K562 (cell line): ENCODE results near the gene BNIP2. TPM values are rescaled to one million over a fixed set of nuclear protein-coding genes. Genes with fewer than 3 reads are reported as not detected.

Experiments used
- ATF7 ChIP-seq: fragments of 450-650 bp; IDR thresholded peaks from 2 replicates; pipeline ENCODE4 v1.7.1; 2014; ENCODE audit warnings: mild to moderate bottlenecking, moderate library complexity
- GABPA ChIP-seq: fragments of 200-800 bp; sonication (Bioruptor generic); conservative IDR thresholded peaks from 2 replicates; pipeline ENCODE4 v1.6.1; 2016; ENCODE audit warnings: low read depth, missing genetic modification characterization, missing compliant biosample characterization
- MCM3 ChIP-seq: fragments of 450-650 bp; IDR thresholded peaks from 2 replicates; pipeline ENCODE4 v1.6.1; 2016
- MTA1 ChIP-seq: fragments of 450-650 bp; IDR thresholded peaks from 2 replicates; pipeline ENCODE4 v1.6.1; 2017; ENCODE audit warnings: borderline replicate concordance
- MTA3 ChIP-seq: fragments of 450-650 bp; formaldehyde crosslinking; IDR thresholded peaks from 2 replicates; pipeline ENCODE4 v1.6.1; 2017; ENCODE audit warnings: mild to moderate bottlenecking, borderline replicate concordance
- NR3C1 ChIP-seq: sonication (generic); formaldehyde crosslinking; IDR thresholded peaks from 2 replicates; pipeline ENCODE4 v1.8.1; 2022; ENCODE audit warnings: missing genetic modification reagents
- RB1 ChIP-seq: fragments of 450-650 bp; IDR thresholded peaks from 2 replicates; pipeline ENCODE4 v1.6.1; 2017; ENCODE audit warnings: low read depth, mild to moderate bottlenecking
- XRCC4 ChIP-seq: IDR thresholded peaks from one replicate; pipeline ENCODE4 v1.6.1; 2011; ENCODE audit not compliant: insufficient read depth, insufficient read length; ENCODE audit errors: extremely low read depth
- polyA plus RNA-seq, 8 experiments: library from polyadenylated mRNA; depleted of rRNA in 4 of 8; stranded (reverse) in 5 of 8; unstranded in 3 of 8; fragments of >200 nt; fragmentation: Nextera tagmentation in 2 of 8; fragmentation: Illumina TruSeq in 1 of 8; extraction: Ambion mirVana in 2 of 8; extraction: Trizol in 1 of 8; gene quantifications; 2 replicates each; pipeline versions ENCODE4 v1.2.1 to v1.2.3, GENCODE V29; 2011 to 2014; ENCODE audit warnings: inconsistent platforms in 1 of 8, missing spikeins in 1 of 8
- total RNA-seq, 7 experiments: library from RNA; depleted of rRNA in 6 of 7; stranded (reverse); fragments of >200 nt in 6 of 7; fragmentation: Illumina TruSeq in 2 of 7; extraction: Trizol in 2 of 7; gene quantifications; 2 replicates each; pipeline versions ENCODE4 v1.2.1 to v1.2.3, GENCODE V29; 2011 to 2021; ENCODE audit warnings: low replicate concordance in 1 of 7
- TF ChIP-seq, protein P1 (sequence below): sonication (generic); formaldehyde crosslinking; IDR thresholded peaks from 2 replicates; pipeline ENCODE4 v1.8.1; 2022; ENCODE audit warnings: missing genetic modification reagents
- TF ChIP-seq, protein P2 (sequence below): IDR thresholded peaks from 2 replicates; pipeline ENCODE4 v1.6.1; 2014; ENCODE audit warnings: antibody characterized with exemption
- TF ChIP-seq, protein P3 (sequence below): sonication (generic); formaldehyde crosslinking; IDR thresholded peaks from 2 replicates; pipeline ENCODE4 v1.8.1; 2023; ENCODE audit warnings: mild to moderate bottlenecking, missing genetic modification reagents
- TF ChIP-seq, protein P4 (sequence below): fragments of 250-450 bp; sonication (Bioruptor Pico); IDR thresholded peaks from 2 replicates; pipeline ENCODE4 v1.4.0; 2020; ENCODE audit warnings: borderline replicate concordance
- TF ChIP-seq, protein P5 (sequence below): fragments of 250-450 bp; sonication (Bioruptor Pico); IDR thresholded peaks from 2 replicates; pipeline ENCODE4 v1.4.0; 2020; ENCODE audit warnings: mild to moderate bottlenecking, moderate library complexity
- TF ChIP-seq, protein P6 (sequence below): fragments of 200-400 bp; formaldehyde crosslinking; IDR thresholded peaks from 2 replicates; pipeline ENCODE4 v1.6.1; 2017; ENCODE audit warnings: mild to moderate bottlenecking, low read depth, low read length, moderate library complexity

BNIP2 gene
- total and polyA plus RNA-seq, 9 of the 15 experiments (the other 6 are each of a cell fraction or from before 2014, with no cell fraction given), result 19.6 to 88.0 (median 52.5) TPM

DNA sequence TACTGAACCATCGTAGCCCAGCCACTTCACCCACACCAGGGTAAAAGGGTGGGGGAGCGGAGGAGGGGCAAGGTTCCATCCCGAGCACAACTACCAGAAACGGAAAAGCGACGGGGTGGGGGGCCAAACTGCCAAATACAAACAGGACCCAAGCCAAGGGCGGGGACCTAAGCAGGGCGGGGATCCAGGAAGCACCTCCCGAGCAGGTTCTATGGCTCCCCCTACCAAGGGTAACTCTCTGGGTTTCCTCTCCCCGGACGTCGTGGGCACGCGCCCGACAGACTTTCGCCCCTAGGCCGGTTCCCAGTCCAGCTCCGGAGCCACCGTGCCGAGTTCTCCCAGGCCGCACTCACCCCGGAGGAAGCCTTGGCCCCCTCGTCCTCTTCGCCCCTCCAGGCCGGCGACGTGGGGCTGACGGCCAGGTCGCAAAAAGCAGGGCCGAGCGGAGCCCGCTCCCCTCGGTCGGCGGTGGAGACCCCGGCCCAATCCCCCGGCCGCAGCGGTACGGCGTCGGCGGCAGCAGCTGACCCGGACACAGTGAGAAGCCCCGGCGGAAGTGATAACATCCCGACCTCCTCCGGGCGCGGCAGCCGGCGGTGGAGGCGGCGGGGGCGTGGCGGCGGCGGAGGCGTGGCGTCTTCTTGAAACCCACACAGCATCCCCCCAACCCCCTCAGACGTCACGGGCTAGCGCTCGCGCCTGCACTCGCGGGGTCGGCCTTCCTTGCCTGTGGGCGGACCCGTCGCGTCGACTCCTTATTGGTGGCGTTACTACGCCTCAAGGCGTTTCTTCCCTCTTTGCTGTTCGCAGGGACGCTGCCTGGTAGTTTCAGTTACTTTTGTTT lies at the start of gene BNIP2 (continued):
- TF ChIP-seq MTA1 (no peak), RB1 (0 out of 2 replicates have a peak, but pooled peaks have one; percentile 65), NR3C1 (0 out of 2 replicates have a peak, but pooled peaks have one; percentile 21), MCM3 (no peak), ATF7 (peak; percentile 90), XRCC4 (no peak), GABPA (tag) (peak; percentile 98), MTA3 (peak; percentile 25; the same call in 1 of the 2 replicates)
- TF ChIP-seq, protein P1, sequence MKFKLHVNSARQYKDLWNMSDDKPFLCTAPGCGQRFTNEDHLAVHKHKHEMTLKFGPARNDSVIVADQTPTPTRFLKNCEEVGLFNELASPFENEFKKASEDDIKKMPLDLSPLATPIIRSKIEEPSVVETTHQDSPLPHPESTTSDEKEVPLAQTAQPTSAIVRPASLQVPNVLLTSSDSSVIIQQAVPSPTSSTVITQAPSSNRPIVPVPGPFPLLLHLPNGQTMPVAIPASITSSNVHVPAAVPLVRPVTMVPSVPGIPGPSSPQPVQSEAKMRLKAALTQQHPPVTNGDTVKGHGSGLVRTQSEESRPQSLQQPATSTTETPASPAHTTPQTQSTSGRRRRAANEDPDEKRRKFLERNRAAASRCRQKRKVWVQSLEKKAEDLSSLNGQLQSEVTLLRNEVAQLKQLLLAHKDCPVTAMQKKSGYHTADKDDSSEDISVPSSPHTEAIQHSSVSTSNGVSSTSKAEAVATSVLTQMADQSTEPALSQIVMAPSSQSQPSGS (CRISPR knock-in tag), result no peak
- TF ChIP-seq, protein P2, sequence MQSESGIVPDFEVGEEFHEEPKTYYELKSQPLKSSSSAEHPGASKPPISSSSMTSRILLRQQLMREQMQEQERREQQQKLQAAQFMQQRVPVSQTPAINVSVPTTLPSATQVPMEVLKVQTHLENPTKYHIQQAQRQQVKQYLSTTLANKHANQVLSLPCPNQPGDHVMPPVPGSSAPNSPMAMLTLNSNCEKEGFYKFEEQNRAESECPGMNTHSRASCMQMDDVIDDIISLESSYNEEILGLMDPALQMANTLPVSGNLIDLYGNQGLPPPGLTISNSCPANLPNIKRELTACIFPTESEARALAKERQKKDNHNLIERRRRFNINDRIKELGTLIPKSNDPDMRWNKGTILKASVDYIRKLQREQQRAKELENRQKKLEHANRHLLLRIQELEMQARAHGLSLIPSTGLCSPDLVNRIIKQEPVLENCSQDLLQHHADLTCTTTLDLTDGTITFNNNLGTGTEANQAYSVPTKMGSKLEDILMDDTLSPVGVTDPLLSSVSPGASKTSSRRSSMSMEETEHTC, result 0 out of 2 replicates have a peak, but pooled peaks have one; percentile 16
- TF ChIP-seq, protein P3, sequence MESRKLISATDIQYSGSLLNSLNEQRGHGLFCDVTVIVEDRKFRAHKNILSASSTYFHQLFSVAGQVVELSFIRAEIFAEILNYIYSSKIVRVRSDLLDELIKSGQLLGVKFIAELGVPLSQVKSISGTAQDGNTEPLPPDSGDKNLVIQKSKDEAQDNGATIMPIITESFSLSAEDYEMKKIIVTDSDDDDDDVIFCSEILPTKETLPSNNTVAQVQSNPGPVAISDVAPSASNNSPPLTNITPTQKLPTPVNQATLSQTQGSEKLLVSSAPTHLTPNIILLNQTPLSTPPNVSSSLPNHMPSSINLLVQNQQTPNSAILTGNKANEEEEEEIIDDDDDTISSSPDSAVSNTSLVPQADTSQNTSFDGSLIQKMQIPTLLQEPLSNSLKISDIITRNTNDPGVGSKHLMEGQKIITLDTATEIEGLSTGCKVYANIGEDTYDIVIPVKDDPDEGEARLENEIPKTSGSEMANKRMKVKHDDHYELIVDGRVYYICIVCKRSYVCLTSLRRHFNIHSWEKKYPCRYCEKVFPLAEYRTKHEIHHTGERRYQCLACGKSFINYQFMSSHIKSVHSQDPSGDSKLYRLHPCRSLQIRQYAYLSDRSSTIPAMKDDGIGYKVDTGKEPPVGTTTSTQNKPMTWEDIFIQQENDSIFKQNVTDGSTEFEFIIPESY, result no peak
- TF ChIP-seq, protein P4, sequence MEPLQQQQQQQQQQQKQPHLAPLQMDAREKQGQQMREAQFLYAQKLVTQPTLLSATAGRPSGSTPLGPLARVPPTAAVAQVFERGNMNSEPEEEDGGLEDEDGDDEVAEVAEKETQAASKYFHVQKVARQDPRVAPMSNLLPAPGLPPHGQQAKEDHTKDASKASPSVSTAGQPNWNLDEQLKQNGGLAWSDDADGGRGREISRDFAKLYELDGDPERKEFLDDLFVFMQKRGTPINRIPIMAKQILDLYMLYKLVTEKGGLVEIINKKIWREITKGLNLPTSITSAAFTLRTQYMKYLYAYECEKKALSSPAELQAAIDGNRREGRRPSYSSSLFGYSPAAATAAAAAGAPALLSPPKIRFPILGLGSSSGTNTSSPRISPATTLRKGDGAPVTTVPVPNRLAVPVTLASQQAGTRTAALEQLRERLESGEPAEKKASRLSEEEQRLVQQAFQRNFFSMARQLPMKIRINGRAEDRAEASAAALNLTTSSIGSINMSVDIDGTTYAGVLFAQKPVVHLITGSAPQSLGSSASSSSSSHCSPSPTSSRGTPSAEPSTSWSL (CRISPR knock-in tag), result 0 out of 2 replicates have a peak, but pooled peaks have one; percentile 78
- TF ChIP-seq, protein P5, sequence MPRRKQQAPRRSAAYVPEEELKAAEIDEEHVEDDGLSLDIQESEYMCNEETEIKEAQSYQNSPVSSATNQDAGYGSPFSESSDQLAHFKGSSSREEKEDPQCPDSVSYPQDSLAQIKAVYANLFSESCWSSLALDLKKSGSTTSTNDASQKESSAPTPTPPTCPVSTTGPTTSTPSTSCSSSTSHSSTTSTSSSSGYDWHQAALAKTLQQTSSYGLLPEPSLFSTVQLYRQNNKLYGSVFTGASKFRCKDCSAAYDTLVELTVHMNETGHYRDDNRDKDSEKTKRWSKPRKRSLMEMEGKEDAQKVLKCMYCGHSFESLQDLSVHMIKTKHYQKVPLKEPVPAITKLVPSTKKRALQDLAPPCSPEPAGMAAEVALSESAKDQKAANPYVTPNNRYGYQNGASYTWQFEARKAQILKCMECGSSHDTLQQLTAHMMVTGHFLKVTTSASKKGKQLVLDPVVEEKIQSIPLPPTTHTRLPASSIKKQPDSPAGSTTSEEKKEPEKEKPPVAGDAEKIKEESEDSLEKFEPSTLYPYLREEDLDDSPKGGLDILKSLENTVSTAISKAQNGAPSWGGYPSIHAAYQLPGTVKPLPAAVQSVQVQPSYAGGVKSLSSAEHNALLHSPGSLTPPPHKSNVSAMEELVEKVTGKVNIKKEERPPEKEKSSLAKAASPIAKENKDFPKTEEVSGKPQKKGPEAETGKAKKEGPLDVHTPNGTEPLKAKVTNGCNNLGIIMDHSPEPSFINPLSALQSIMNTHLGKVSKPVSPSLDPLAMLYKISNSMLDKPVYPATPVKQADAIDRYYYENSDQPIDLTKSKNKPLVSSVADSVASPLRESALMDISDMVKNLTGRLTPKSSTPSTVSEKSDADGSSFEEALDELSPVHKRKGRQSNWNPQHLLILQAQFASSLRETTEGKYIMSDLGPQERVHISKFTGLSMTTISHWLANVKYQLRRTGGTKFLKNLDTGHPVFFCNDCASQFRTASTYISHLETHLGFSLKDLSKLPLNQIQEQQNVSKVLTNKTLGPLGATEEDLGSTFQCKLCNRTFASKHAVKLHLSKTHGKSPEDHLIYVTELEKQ (CRISPR knock-in tag), result no peak
- TF ChIP-seq, protein P6, sequence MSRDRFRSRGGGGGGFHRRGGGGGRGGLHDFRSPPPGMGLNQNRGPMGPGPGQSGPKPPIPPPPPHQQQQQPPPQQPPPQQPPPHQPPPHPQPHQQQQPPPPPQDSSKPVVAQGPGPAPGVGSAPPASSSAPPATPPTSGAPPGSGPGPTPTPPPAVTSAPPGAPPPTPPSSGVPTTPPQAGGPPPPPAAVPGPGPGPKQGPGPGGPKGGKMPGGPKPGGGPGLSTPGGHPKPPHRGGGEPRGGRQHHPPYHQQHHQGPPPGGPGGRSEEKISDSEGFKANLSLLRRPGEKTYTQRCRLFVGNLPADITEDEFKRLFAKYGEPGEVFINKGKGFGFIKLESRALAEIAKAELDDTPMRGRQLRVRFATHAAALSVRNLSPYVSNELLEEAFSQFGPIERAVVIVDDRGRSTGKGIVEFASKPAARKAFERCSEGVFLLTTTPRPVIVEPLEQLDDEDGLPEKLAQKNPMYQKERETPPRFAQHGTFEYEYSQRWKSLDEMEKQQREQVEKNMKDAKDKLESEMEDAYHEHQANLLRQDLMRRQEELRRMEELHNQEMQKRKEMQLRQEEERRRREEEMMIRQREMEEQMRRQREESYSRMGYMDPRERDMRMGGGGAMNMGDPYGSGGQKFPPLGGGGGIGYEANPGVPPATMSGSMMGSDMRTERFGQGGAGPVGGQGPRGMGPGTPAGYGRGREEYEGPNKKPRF, result no peak
